HG03139 (cell line): ENCODE data around the gene FBLN5.
"Not testable (repeated sequence)": the region's sequence is repeated elsewhere in the genome, so short reads cannot be mapped to it uniquely, and the experiment has no call there.

Experiments
- ATAC-seq: cut with Tn5 transposase; IDR thresholded peaks from one replicate; pipeline ENCODE4 v1.9.1; 2021; ENCODE audit not compliant: unreplicated experiment

FBLN5 gene

GRCh38 chr14:91910196-91910595, 37.3 kb downstream of the FBLN5 start:
- ATAC-seq = no peak

DNA sequence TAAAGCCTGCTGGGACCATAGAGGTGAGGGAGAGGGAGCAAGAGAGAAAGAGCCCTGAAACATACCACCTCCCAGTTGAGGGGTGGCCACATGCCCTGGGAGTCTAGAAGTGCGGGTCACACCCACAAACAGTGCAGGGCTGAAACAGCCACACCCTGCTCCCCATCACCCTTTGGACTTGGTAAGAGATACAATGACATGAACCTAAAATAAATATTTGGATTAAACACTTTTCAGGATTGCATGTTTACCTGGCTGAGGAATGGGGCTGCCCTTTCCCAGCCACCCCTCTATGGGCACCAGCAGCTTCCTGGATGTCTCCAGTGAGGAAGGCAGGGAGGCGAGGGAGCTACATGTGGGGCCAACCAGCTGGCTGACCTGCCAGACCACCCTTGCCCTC, 41.1 kb downstream of the FBLN5 start:
- ATAC-seq = no peak

DNA sequence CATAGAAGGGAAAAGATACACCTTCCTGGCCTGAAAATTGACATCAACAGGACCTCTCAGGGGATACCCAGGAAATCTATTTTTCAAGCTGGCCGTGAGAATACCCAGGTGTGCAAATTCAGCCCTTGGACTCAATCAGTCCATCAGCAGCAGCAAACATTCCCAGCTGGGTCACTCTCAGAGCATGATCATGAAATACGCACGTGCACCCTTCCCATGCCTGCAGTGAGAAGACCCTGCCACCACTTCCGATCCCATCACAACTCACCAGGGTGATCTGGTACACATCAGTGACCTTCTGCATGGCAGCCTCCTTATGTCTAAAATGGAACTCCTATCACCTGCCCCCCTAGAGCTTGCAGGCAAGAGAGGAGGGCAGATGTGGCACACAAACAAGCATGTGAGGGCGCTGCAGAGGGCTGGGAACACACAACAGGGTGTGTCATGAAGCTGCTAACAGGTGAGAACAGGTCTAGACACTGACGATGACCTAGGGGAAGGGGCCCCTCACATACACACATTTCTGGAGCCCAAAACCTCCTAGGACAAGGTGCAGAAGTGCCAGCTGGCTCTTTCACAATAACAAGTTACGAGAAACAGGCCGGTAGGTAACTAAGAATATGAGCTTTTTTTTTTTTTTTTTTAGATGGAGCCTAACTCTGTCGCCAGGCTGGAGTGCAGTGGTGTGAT, 42.4 kb downstream of the FBLN5 start:
- no peak for ATAC-seq

GRCh38 chr14:91904483-91904882, 43.0 kb downstream of the FBLN5 start:
- ATAC-seq = no peak

GRCh38 chr14:91903070-91903469, 44.4 kb downstream of the FBLN5 start:
- no peak for ATAC-seq

- no peak for ATAC-seq
Measured at GRCh38 chr14:91902336-91902735, 45.2 kb downstream of the FBLN5 start.

DNA sequence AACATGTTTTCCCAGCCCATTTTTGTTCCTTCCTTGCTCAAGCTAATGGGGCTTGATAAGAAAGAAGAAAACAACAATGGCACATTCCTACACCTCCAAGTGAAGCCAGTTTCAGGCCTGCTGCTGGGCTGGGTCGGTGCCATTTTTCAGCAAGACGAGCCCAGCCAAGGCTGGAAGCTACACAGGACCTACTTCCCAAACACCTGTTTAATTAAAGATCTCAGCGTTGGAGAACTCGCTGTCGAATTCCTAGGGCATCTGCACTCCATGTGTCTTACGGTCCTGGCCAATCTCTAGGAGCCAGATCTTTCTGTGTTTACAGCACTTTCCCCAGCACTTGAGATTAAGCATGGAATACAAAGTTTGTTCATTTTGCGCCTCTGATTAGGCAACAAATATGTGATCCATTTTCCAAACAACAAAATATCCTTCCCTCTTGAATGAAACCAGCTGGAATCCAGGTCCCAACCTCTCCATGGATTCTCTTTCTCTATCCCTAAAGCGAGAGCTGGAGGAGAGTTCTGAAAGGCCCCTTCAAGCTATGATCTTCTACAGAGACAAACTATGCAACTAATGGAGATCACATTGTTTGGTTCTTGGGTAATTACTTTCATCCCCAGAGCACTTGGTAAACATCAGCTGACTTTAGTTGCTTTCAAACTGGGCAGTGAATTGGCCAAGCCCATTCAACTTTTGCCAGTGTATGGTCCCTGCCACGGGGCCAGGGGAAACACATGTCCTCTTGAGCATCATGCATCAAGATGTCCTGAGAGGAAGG, 45.9 kb downstream of the FBLN5 start:
- ATAC-seq = no peak

DNA sequence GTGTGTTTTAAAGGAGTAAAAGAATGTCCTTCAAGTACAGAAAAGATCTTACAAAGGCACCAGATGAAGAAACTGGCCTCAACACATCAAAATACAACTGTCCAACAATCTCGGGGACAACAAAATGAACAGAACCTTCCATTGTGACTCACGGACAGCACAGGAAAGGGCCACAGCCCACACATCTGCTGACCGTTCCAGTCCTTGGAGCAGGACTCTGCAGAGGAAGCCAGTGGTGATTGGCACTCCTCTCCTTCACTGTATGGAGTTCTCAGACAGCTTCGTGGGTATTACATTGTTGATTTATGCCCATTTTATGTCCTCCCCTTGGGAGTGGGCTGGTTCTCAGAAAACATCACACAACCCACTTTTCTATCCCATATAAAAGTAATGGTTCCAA, 47.7 kb downstream of the FBLN5 start:
- ATAC-seq = no peak

GRCh38 chr14:91899213-91899612, 48.3 kb downstream of the FBLN5 start:
- ATAC-seq = no peak

- no peak for ATAC-seq
Measured at GRCh38 chr14:91898372-91898771, 49.1 kb downstream of the FBLN5 start.

- ATAC-seq = not testable (repeated sequence)
Measured at GRCh38 chr14:91897716-91898115, 49.8 kb downstream of the FBLN5 start.

DNA sequence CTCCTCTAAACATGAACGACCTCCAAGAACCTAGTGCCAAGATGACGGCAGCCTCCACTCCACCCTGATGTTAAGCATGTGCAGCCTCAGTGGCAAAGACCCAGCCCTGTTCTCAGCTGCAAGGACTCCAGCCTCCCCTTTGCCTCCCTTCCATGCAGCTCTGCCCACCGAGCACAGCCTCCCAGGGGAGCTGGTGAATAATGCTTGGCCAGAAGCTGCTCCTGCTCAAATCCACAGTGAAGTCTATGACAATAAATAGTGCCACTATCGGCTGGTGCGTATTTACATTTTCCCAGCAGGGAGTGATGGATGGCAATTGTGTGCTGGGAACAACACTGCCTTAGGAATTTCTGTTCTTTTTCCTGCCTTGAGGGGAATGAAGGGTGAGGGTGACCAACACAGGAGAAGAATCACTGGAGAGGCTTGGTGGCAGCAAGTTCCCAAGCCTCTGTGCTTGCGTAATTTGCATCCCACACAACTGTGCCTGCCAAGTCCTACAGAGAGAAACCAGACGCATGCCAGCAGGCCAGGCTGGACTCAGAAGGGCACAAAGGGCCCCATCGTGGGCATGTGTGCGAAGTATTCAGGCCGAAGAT, 50.3 kb downstream of the FBLN5 start:
- ATAC-seq = no peak

- no peak for ATAC-seq
Measured at GRCh38 chr14:91896419-91896818, 51.1 kb downstream of the FBLN5 start.

- no peak for ATAC-seq
Measured at GRCh38 chr14:91893669-91894068, 53.8 kb downstream of the FBLN5 start.

GRCh38 chr14:91893007-91893406, 54.5 kb downstream of the FBLN5 start:
- no peak for ATAC-seq

DNA sequence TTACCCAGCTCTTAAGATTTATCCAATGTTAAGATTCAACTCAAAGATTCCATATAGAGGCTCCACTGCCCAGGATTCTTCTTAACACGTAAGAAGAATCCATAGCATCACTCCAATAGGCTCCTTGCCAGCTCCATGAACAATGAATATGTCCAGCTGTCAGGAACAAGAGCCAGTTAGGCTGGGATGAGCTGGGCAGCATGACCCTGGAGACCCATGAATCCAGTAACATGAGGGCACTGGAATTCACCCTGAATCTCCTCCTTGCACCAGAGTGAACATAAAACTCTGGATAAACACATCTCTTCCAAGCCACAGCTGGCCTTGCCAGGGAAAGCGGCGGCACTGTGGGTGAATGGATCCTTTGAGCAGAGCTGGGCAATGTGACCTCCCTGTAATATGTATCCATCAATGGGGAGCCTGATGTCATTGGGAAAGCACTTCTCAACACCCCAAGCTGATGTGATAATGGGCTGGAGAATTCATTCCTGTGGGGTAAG, 55.7 kb downstream of the FBLN5 start:
- no peak for ATAC-seq

- no peak for ATAC-seq
Measured at GRCh38 chr14:91891101-91891500, 56.4 kb downstream of the FBLN5 start.

DNA sequence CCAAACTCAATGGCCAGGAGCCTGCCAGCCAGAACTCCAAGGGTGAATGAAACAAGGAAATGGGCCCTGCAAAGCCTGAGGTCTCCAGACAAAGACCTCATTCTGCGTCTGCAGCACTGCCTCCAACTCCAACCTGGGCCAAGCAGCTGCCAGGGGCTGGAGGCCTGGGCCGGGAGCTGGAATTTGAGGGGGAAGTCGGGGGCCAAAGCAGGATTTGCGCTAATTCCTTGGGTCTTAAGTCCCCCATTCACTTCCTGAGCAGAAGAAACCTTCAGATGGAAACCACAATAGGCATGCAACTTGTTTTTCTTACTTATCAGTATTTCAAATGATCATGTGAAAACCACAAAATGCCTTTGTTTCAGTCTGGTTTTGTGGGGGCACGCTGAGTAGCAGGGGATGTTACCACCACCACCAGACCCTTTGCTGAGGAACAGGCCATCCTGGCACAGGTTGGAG, 57.2 kb downstream of the FBLN5 start:
- no peak for ATAC-seq

GRCh38 chr14:91889477-91890211, 57.9 kb downstream of the FBLN5 start:
- no peak for ATAC-seq

DNA sequence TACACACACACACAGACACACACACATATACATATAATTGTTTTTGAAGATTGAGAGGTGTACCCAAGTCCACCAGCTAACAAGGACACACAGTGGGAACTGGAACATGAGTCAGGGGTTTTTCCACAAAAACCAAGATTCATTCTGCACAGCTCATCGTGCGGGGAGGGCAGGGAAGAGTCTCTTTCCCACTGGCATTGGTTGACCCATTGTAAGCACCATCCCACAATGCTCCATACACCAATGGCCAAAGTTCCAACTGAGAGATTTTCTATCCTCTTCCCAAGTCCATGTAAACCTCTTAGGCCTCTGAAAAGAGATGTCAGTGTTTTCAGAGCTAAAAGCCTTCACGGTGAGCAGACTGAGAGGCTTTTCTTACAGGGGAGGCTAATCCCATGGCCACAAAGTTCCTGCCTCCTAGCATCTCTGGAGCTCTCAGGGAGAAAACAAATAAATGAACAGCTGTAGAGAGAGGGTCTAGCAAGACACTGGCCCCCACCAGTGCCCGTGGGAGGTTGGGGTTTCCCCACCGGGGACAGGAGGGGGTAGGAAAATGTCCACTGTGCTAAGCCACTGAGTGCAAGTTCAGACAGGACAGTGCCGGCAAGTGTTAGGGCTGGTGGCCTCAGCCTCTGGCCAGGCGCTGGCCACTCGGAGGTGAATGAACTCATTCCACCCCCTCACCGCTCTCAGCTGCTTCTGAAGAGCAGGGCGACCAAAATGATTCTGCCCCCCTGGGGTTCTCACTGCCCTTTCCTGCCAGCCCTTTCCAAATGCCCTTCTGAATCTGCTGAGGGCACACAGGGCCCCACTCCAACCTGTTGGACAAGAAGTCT, 58.6 kb downstream of the FBLN5 start:
- ATAC-seq = no peak
